ENCODE results near the gene PWWP2B.

- no peak for TF ChIP-seq POLR2A (IDR thresholded peaks at IDR 0.05; ENCODE audit: extremely low read depth, insufficient read length)
- TF ChIP-seq CTCF (IDR thresholded peaks at IDR 0.05; ENCODE audit: low read depth, low read length), result no peak
- TF ChIP-seq MAX (IDR thresholded peaks at IDR 0.05; ENCODE audit: low read depth, low read length), result no peak
- no peak for TF ChIP-seq MYC (IDR thresholded peaks at IDR 0.05; ENCODE audit: low read depth, low read length)
Observed at GRCh38 chr10:132406750-132407149, 9.8 kb downstream of the PWWP2B start.

Measured in NB4 (cell line).